Pulmonary artery endothelial cell (primary cell): ENCODE data around the gene GFOD2. TPM values are rescaled to one million over a fixed set of nuclear protein-coding genes. Genes with fewer than 3 reads are reported as not detected.

ENCODE experiments used
- DNase-seq: peaks from one replicate; pipeline ENCODE4 v3.0.0-alpha.2; 2011; ENCODE audit warnings: low read depth, low spot score
- total RNA-seq: library from RNA; depleted of rRNA; stranded (reverse); fragments of >200 nt; gene quantifications from 2 replicates; pipeline ENCODE4 v1.2.3, GENCODE V29; 2014

Gene GFOD2
- total RNA-seq, 1 donor from 2014 or later: 41.6 TPM

- no peak for DNase-seq
Measured at GRCh38 chr16:67659675-67660563, 59.2 kb downstream of the GFOD2 start, which contains the start of gene ACD. Gene ACD, minus strand, starts transcription at chr16:67660260. Its CDS starts 40 bp downstream, at chr16:67660220.

GRCh38 chr16:67658849-67659674 lies 60.1 kb downstream of the GFOD2 start:
- DNase-seq: no peak

- DNase-seq: no peak
Measured at GRCh38 chr16:67657751-67658518, 61.2 kb downstream of the GFOD2 start.

- no peak for DNase-seq
Measured at GRCh38 chr16:67657017-67657608, 62.0 kb downstream of the GFOD2 start.

- DNase-seq: no peak
Measured at GRCh38 chr16:67656344-67657016, 62.6 kb downstream of the GFOD2 start.

GRCh38 chr16:67655363-67655762 lies 63.8 kb downstream of the GFOD2 start:
- no peak for DNase-seq

- no peak for DNase-seq
Measured at GRCh38 chr16:67654403-67654911, 64.7 kb downstream of the GFOD2 start.

GRCh38 chr16:67653789-67654402 lies 65.2 kb downstream of the GFOD2 start:
- no peak for DNase-seq

- DNase-seq: no peak
Measured at GRCh38 chr16:67653128-67653788, 65.9 kb downstream of the GFOD2 start.

GRCh38 chr16:67652578-67653127 lies 66.5 kb downstream of the GFOD2 start:
- DNase-seq: no peak

GRCh38 chr16:67651847-67652246 lies 67.3 kb downstream of the GFOD2 start:
- DNase-seq: no peak

GRCh38 chr16:67651039-67651438 lies 68.1 kb downstream of the GFOD2 start:
- DNase-seq: no peak

- DNase-seq: no peak
Measured at GRCh38 chr16:67650023-67650422, 69.1 kb downstream of the GFOD2 start.

GRCh38 chr16:67649494-67649931 lies 69.6 kb downstream of the GFOD2 start:
- DNase-seq: no peak

GRCh38 chr16:67648764-67649407 lies 70.2 kb downstream of the GFOD2 start:
- no peak for DNase-seq

- DNase-seq: no peak
Measured at GRCh38 chr16:67648088-67648763, 70.9 kb downstream of the GFOD2 start.

- no peak for DNase-seq
Measured at GRCh38 chr16:67647681-67648080, 71.4 kb downstream of the GFOD2 start.

GRCh38 chr16:67647111-67647651 lies 71.9 kb downstream of the GFOD2 start:
- DNase-seq: no peak
